Measurements from ENCODE around the gene PTEN. TPM values are rescaled to one million over a fixed set of nuclear protein-coding genes. Genes with fewer than 3 reads are reported as not detected.

PTEN gene
- total and polyA plus RNA-seq, 2 donors (not counting 3 experiments of a cell fraction or from before 2014, with no cell fraction given) = 8.0 to 76.9 TPM

- TF ChIP-seq EZH2 (IDR thresholded peaks at IDR 0.05; ENCODE audit: borderline replicate concordance, low read depth, low read length, severe bottlenecking) (no peak), POLR2AphosphoS5 (IDR thresholded peaks at IDR 0.05; ENCODE audit: insufficient read depth, low read depth, low read length) (no peak), MYC (IDR thresholded peaks at IDR 0.05; ENCODE audit: low read depth, low read length) (no peak), FOS (IDR thresholded peaks at IDR 0.05; ENCODE audit: borderline replicate concordance, insufficient read depth, low read length) (no peak), CTCF (IDR thresholded peaks at IDR 0.05; ENCODE audit: extremely low read depth in 1 of 2, insufficient read depth in 1 of 2, low read depth in 1 of 2, low read length in 2 of 2) (no peak), POLR2A (IDR thresholded peaks at IDR 0.05; ENCODE audit: low read depth, low read length) (no peak), JUN (IDR thresholded peaks at IDR 0.05; ENCODE audit: borderline replicate concordance, insufficient read depth, insufficient read length, low read depth) (no peak), GATA2 (IDR thresholded peaks at IDR 0.05; ENCODE audit: insufficient read depth, insufficient read length, low read depth, low read length) (no peak)
- TF ChIP-seq, protein P1, sequence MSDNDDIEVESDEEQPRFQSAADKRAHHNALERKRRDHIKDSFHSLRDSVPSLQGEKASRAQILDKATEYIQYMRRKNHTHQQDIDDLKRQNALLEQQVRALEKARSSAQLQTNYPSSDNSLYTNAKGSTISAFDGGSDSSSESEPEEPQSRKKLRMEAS (IDR thresholded peaks at IDR 0.05; ENCODE audit: insufficient read depth, insufficient read length) = no peak
- ChIA-PET CTCF (no interaction called here), POLR2A (no interaction called here)
- Histone ChIP-seq H3K27me3 (ENCODE audit: control insufficient read depth in 2 of 2, insufficient read depth in 2 of 2, low read length in 2 of 2) (no peaks in the 10 kb centered on the region), H3K4me3 (replicated peaks in 1 of 3; ENCODE audit: insufficient read depth in 1 of 3, low read depth in 1 of 3, low read length in 3 of 3) (no peak overlapping the region), H4K20me1 (replicated peaks; ENCODE audit: control insufficient read depth, extremely low read depth, insufficient read depth, low read length) (no peaks in the 10 kb centered on the region), H3K9ac (replicated peaks; ENCODE audit: extremely low read depth, insufficient read depth, low read length) (no peak overlapping the region), H3K4me2 (ENCODE audit: insufficient read depth, low read length) (no peak overlapping the region), H2AFZ (ENCODE audit: low read depth, low read length) (no peak overlapping the region), H3K9me3 (replicated peaks; ENCODE audit: control insufficient read depth, insufficient read depth, low read length) (peaks cover 2% of the 10 kb centered on the region), H3K9me1 (replicated peaks; ENCODE audit: control insufficient read depth, extremely low read depth, insufficient read depth, low read length) (no peaks in the 10 kb centered on the region), H3K4me1 (ENCODE audit: control insufficient read depth, extremely low read depth, insufficient read depth, low read length) (peaks cover 55% of the 10 kb centered on the region), H3K79me2 (ENCODE audit: control insufficient read depth, insufficient read depth, low read length) (peaks cover 84% of the 10 kb centered on the region), H3K36me3 (ENCODE audit: control insufficient read depth in 2 of 2, extremely low read depth in 1 of 2, insufficient read depth in 2 of 2, low read length in 2 of 2) (no peaks in the 10 kb centered on the region), H3K27ac (ENCODE audit: insufficient read depth, low read depth, low read length) (no peak overlapping the region)
- no TSS peak for BruUV-seq (replicated peaks)
- DNase-seq (ENCODE audit: low read depth, low spot score) (no peak), FAIRE-seq (no peak)
- intact Hi-C loops (cut with micrococcal nuclease) (no loop called here), dilution Hi-C loops (cut with MboI; ENCODE audit: extremely low pct_ligation_motif_present, low sequenced_read_pairs) (no loop called here)
Observed at GRCh38 chr10:87923233-87923632, 59.8 kb downstream of the PTEN start.
